HCT116 (cell line): ENCODE results near the gene UPK3A. TPM values are rescaled to one million over a fixed set of nuclear protein-coding genes. Genes with fewer than 3 reads are reported as not detected.

ENCODE experiments used
- ATAC-seq: fragments of 200-7000 bp; cut with Tn5 transposase; 2 replicates; pipeline ENCODE4 v1.9.1; 2020; ENCODE audit warnings: mild to moderate bottlenecking, moderate library complexity
- BruUV-seq: library from RNA; stranded (reverse); fragments of 400-500 nt; replicated peaks from 2 replicates; lab custom pipeline; 2021; lab: Mats Ljungman, UMichigan
- CTCF ChIA-PET: fragments of 300-600 bp; sonication (Branson Sonifier 250); formaldehyde crosslinking; loops from one replicate; lab custom pipeline; 2021; ENCODE audit warnings: antibody characterized with exemption; lab: Charles Lee
- POLR2A ChIA-PET: fragments of 300-600, 350-600 bp; sonication (Branson Sonifier 250); formaldehyde crosslinking; loops from one replicate; lab custom pipeline; 2021; ENCODE audit warnings: antibody characterized with exemption; lab: Charles Lee
- RAD21 ChIA-PET, 2 experiments: fragments of 300-600 bp; sonication (Branson Sonifier 250); formaldehyde crosslinking; loops; one replicate each; lab custom pipeline; 2023; ENCODE audit warnings: low total read pairs in 2 of 2; ENCODE audit not compliant: uncharacterized antibody in 2 of 2, unreplicated experiment in 2 of 2, low non-redundant PET in 1 of 2; lab: Charles Lee
- DNase-seq: peaks from one replicate; pipeline ENCODE4 v3.0.0-alpha.2; 2010; ENCODE audit warnings: low read depth, low spot score
- H2AFZ ChIP-seq: fragments of 200-600 bp; shearing (Covaris generic), sonication (generic); 2 replicates; pipeline ENCODE4 v1.6.1; 2017; ENCODE audit warnings: low read depth, mixed run types, mixed read lengths, antibody characterized with exemption, low read length; ENCODE audit not compliant: poor library complexity, severe bottlenecking
- H3K27ac ChIP-seq: 2 replicates; pipeline ENCODE4 v1.5.1; 2012; ENCODE audit warnings: low read depth, low read length
- H3K27me3 ChIP-seq: fragments of 200-600 bp; sonication (generic); 2 replicates; pipeline ENCODE4 v1.6.1; 2016; ENCODE audit warnings: mixed run types, low read length, mixed read lengths; ENCODE audit not compliant: insufficient read depth
- H3K36me3 ChIP-seq, 2 experiments: fragments of 200-500 bp in 1 of 2; fragments of 200-600 bp in 1 of 2; sonication (Bioruptor generic) in 1 of 2; sonication (generic) in 1 of 2; 2 replicates each; pipeline versions ENCODE4 v1.5.1 to v1.6.1; 2014 to 2016; ENCODE audit warnings: low read length in 2 of 2, inconsistent platforms in 1 of 2, mixed read lengths in 1 of 2, mixed run types in 1 of 2; ENCODE audit not compliant: insufficient read depth in 2 of 2, control insufficient read depth in 1 of 2
- H3K4me1 ChIP-seq, 2 experiments: fragments of 200-600 bp in 1 of 2; sonication (generic) in 1 of 2; 2 replicates each; pipeline versions ENCODE4 v1.5.1 to v1.6.1; 2012 to 2017; ENCODE audit warnings: low read length in 2 of 2, inconsistent platforms in 1 of 2, mild to moderate bottlenecking in 1 of 2, mixed read lengths in 1 of 2, mixed run types in 1 of 2, moderate library complexity in 1 of 2; ENCODE audit not compliant: insufficient read depth in 2 of 2, control insufficient read depth in 1 of 2
- H3K4me2 ChIP-seq: fragments of 200-600 bp; sonication (generic); 2 replicates; pipeline ENCODE4 v1.6.1; 2017; ENCODE audit warnings: mixed run types, low read length, mixed read lengths
- H3K4me3 ChIP-seq, 2 experiments: fragments of 200-600 bp in 1 of 2; sonication (generic) in 1 of 2; replicated peaks in 1 of 2; 2 replicates each; pipeline ENCODE4 v1.5.1; 2011 to 2016; ENCODE audit warnings: low read length in 2 of 2, control low read depth in 1 of 2, low read depth in 1 of 2, mild to moderate bottlenecking in 1 of 2, mixed read lengths in 1 of 2, mixed run types in 1 of 2
- H3K79me2 ChIP-seq: fragments of 200-600 bp; sonication (generic); 2 replicates; pipeline ENCODE4 v1.6.1; 2017; ENCODE audit warnings: mild to moderate bottlenecking, mixed run types, low read length, moderate library complexity, mixed read lengths; ENCODE audit not compliant: insufficient read depth
- H3K9ac ChIP-seq: fragments of 200-600 bp; sonication (generic); 2 replicates; pipeline ENCODE4 v1.6.1; 2016; ENCODE audit warnings: low read length, mixed read lengths
- H3K9me2 ChIP-seq: fragments of 200-600 bp; sonication (generic), shearing (Covaris generic); 2 replicates; pipeline ENCODE4 v1.6.1; 2017; ENCODE audit warnings: mixed run types, mild to moderate bottlenecking, moderate library complexity; ENCODE audit not compliant: insufficient read depth
- H3K9me3 ChIP-seq, 2 experiments: fragments of 200-500 bp in 1 of 2; fragments of 200-600 bp in 1 of 2; sonication (Bioruptor generic) in 1 of 2; sonication (generic) in 1 of 2; 2 replicates each; pipeline ENCODE4 v1.6.1; 2014 to 2017; ENCODE audit warnings: low read length in 2 of 2, mixed read lengths in 2 of 2, inconsistent platforms in 1 of 2, low read depth in 1 of 2, mild to moderate bottlenecking in 1 of 2, mixed run types in 1 of 2, moderate library complexity in 1 of 2; ENCODE audit not compliant: control insufficient read depth in 1 of 2, insufficient read depth in 1 of 2
- H4K20me1 ChIP-seq: fragments of 200-600 bp; sonication (generic), shearing (Covaris generic); 2 replicates; pipeline ENCODE4 v1.6.1; 2017; ENCODE audit warnings: mixed run types, mild to moderate bottlenecking, moderate library complexity; ENCODE audit not compliant: insufficient read depth
- EGR1 ChIP-seq: IDR thresholded peaks from 2 replicates; pipeline ENCODE4 v1.6.1; 2012; ENCODE audit warnings: low read depth
- ELF1 ChIP-seq: IDR thresholded peaks from 2 replicates; pipeline ENCODE4 v1.6.1; 2012; ENCODE audit warnings: low read depth, borderline replicate concordance
- EZH2 ChIP-seq: fragments of 200-600 bp; sonication (generic); IDR thresholded peaks from 2 replicates; pipeline ENCODE4 v1.6.1; 2017; ENCODE audit warnings: antibody characterized with exemption, mixed run types
- EZH2phosphoT487 ChIP-seq: fragments of 200-600 bp; IDR thresholded peaks from 2 replicates; pipeline ENCODE4 v1.6.1; 2018; ENCODE audit warnings: antibody characterized with exemption, borderline replicate concordance
- FOSL1 ChIP-seq: IDR thresholded peaks from 2 replicates; pipeline ENCODE4 v1.6.1; 2012; ENCODE audit warnings: low read depth
- MAX ChIP-seq: IDR thresholded peaks from 2 replicates; pipeline ENCODE4 v1.6.1; 2012
- YY1 ChIP-seq: IDR thresholded peaks from 2 replicates; pipeline ENCODE4 v1.6.1; 2011; ENCODE audit warnings: low read length, low read depth, moderate library complexity, mild to moderate bottlenecking; ENCODE audit not compliant: insufficient replicate concordance; ENCODE audit errors: extremely low read depth
- ZNF274 ChIP-seq: fragments of 200-500 bp; sonication (Bioruptor generic); IDR thresholded peaks from 2 replicates; pipeline ENCODE4 v1.6.1; 2014; ENCODE audit warnings: mild to moderate bottlenecking, low read depth, low read length, inconsistent platforms
- intact Hi-C: fragments of 100-400 bp; cut with micrococcal nuclease; formaldehyde crosslinking; loops from 2 replicates; pipeline ENCODE4 v1.10.0; 2022
- total RNA-seq: library from RNA; stranded (reverse); gene quantifications from one replicate; pipeline ENCODE4 v1.2.1, GENCODE V29; 2021; ENCODE audit not compliant: unreplicated experiment
- TF ChIP-seq, protein P1 (sequence below): IDR thresholded peaks from 2 replicates; pipeline ENCODE4 v1.6.1; 2011; ENCODE audit warnings: mild to moderate bottlenecking, low read length, moderate library complexity; ENCODE audit not compliant: insufficient replicate concordance; ENCODE audit errors: extremely low read depth

The UPK3A gene
- total RNA-seq, 1 experiment from 2014 or later, result not detected

- ATAC-seq, result no peak
- no TSS peak for BruUV-seq
- no peaks in the 10 kb centered on the region for H3K36me3 ChIP-seq
- ChIA-PET CTCF (no interaction called here), RAD21 (no interaction called here), POLR2A (no interaction called here)
- TF ChIP-seq EZH2 (no peak), ELF1 (no peak)
- no peaks in the 10 kb centered on the region for H3K27me3 ChIP-seq
- H2AFZ ChIP-seq, result no peak overlapping the region
- H3K9ac ChIP-seq, result no peak overlapping the region
- H3K9me3 ChIP-seq, result no peaks in the 10 kb centered on the region
- no peak overlapping the region for H3K27ac ChIP-seq
- no peaks in the 10 kb centered on the region for H3K79me2 ChIP-seq
- H3K4me1 ChIP-seq, result peaks cover 16 to 32% of the 10 kb centered on the region in 2 experiments
- no peaks in the 10 kb centered on the region for H4K20me1 ChIP-seq
- intact Hi-C loops, result no loop called here
- no peaks in the 10 kb centered on the region for H3K9me2 ChIP-seq
- no peak for DNase-seq
- 0 out of 2 replicates have a peak overlapping the region, but pooled peaks have one; percentile 47 for H3K4me2 ChIP-seq
- no peak overlapping the region for H3K4me3 ChIP-seq
Observed at GRCh38 chr22:45281010-45281409, 3.7 kb upstream of the UPK3A start.

- Histone ChIP-seq H3K9me3 (no peaks in the 10 kb centered on the region), H2AFZ (no peak overlapping the region), H3K4me2 (peak overlapping the region; percentile 84), H3K27ac (peak overlapping the region; percentile 16; the same call in 1 of the 2 replicates), H4K20me1 (no peaks in the 10 kb centered on the region), H3K27me3 (no peaks in the 10 kb centered on the region), H3K4me1 (peaks cover 8 to 23% of the 10 kb centered on the region in 2 experiments; a peak in 3 of 4 replicates), H3K4me3 (peak overlapping the region; percentile 26 to 53), H3K36me3 (no peaks in the 10 kb centered on the region), H3K9ac (peak overlapping the region; percentile 26; the same call in 1 of the 2 replicates), H3K9me2 (no peaks in the 10 kb centered on the region), H3K79me2 (no peaks in the 10 kb centered on the region)
- POLR2A ChIA-PET, result no interaction called here
- TF ChIP-seq ZNF274, result no peak
- TF ChIP-seq MAX, result no peak
- no peak for TF ChIP-seq FOSL1
- TF ChIP-seq EZH2phosphoT487, result no peak
- TF ChIP-seq, protein P1, sequence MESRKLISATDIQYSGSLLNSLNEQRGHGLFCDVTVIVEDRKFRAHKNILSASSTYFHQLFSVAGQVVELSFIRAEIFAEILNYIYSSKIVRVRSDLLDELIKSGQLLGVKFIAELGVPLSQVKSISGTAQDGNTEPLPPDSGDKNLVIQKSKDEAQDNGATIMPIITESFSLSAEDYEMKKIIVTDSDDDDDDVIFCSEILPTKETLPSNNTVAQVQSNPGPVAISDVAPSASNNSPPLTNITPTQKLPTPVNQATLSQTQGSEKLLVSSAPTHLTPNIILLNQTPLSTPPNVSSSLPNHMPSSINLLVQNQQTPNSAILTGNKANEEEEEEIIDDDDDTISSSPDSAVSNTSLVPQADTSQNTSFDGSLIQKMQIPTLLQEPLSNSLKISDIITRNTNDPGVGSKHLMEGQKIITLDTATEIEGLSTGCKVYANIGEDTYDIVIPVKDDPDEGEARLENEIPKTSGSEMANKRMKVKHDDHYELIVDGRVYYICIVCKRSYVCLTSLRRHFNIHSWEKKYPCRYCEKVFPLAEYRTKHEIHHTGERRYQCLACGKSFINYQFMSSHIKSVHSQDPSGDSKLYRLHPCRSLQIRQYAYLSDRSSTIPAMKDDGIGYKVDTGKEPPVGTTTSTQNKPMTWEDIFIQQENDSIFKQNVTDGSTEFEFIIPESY, result no peak
- no peak for TF ChIP-seq EGR1
- TF ChIP-seq ELF1, result no peak
- no peak for TF ChIP-seq YY1
- RAD21 ChIA-PET, result no interaction called here
- no peak for DNase-seq
- peak; percentile 4; the same call in 1 of the 2 replicates for ATAC-seq
- CTCF ChIA-PET, result no interaction called here
- intact Hi-C loops, result no loop called here
- no TSS peak for BruUV-seq
Observed at GRCh38 chr22:45285263-45286058, 712 bp downstream of the UPK3A start.
